Vagina (tissue), 2 donors: ENCODE results near the gene ABCF2.

Source experiments
- POLR2AphosphoS5 ChIP-seq, 2 donors: sonication (generic); formaldehyde crosslinking; IDR thresholded peaks; one replicate each; pipeline ENCODE4 v1.9.0; 2017; ENCODE audit warnings: antibody characterized with exemption in 2 of 2, mild to moderate bottlenecking in 2 of 2, low read depth in 1 of 2; ENCODE audit not compliant: insufficient read depth in 1 of 2
- TF ChIP-seq, protein P1 (sequence below), 3 experiments: fragments of 450-650 bp in 2 of 3; fragments of 200-600 bp in 1 of 3; sonication (generic) in 1 of 3; IDR thresholded peaks; one replicate each; pipeline ENCODE4 v1.5.1; 2017 to 2019; ENCODE audit warnings: antibody characterized with exemption in 3 of 3, mild to moderate bottlenecking in 2 of 3, moderate library complexity in 2 of 3

DNA sequence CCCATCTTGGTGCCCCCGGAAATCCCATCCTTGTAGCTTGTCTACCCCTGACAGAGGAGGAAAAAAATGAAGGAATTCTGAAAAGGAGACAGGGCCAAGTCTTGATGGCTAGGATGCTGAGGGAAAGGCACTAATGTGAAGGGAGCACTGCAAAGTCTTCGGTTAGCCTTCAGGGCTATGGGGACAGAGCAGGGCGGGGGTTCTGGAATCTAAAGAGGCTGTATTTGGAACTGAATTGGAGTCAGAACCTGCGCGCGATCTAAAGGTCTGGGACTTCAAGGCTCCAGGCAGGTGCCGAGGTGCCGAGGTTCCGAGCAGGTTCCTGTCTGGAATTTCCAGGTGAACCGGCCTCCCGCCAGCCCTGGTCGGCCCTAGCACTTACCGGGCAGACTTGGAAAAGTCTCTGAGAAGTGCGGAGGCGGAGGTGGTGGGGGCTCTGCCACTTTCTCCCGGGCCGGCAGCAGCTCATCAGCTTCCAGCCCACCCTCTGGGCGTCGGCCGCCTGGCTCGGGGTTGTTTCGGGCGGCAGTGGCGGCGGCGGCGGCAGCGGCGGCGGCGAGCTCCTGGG lies 60.3 kb downstream of the ABCF2 start:
- TF ChIP-seq, protein P1, sequence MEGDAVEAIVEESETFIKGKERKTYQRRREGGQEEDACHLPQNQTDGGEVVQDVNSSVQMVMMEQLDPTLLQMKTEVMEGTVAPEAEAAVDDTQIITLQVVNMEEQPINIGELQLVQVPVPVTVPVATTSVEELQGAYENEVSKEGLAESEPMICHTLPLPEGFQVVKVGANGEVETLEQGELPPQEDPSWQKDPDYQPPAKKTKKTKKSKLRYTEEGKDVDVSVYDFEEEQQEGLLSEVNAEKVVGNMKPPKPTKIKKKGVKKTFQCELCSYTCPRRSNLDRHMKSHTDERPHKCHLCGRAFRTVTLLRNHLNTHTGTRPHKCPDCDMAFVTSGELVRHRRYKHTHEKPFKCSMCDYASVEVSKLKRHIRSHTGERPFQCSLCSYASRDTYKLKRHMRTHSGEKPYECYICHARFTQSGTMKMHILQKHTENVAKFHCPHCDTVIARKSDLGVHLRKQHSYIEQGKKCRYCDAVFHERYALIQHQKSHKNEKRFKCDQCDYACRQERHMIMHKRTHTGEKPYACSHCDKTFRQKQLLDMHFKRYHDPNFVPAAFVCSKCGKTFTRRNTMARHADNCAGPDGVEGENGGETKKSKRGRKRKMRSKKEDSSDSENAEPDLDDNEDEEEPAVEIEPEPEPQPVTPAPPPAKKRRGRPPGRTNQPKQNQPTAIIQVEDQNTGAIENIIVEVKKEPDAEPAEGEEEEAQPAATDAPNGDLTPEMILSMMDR (IDR thresholded peaks at IDR 0.05) = no peak
- no peak for TF ChIP-seq POLR2AphosphoS5 (IDR thresholded peaks at IDR 0.05; ENCODE audit: insufficient read depth in 1 of 2, low read depth in 1 of 2)
